ENCODE results near the gene C1QL1. TPM values are rescaled to one million over a fixed set of nuclear protein-coding genes. Genes with fewer than 3 reads are reported as not detected.

The C1QL1 gene
- total RNA-seq, 1 experiment from 2014 or later = 1.3 TPM

- ChIA-PET POLR2A (ENCODE audit: unreplicated experiment) (no interaction called here), CTCF (interaction anchor here (0.7 kb wide), 1 partner anchor 23 kb away, joined by 15 read pairs; no protein-coding TSS in a partner anchor)
- H3K9me3 ChIP-seq (ENCODE audit: insufficient read depth, low read depth) = no peaks in the 10 kb centered on the region
- no peaks in the 10 kb centered on the region for H4K20me1 ChIP-seq (ENCODE audit: insufficient read depth)
- H3K9me2 ChIP-seq (ENCODE audit: insufficient read depth) = no peaks in the 10 kb centered on the region
- H3K79me2 ChIP-seq (ENCODE audit: low read depth) = no peaks in the 10 kb centered on the region
- no peak overlapping the region for H3K27ac ChIP-seq
- BruUV-seq (replicated peaks) = no TSS peak
- intact Hi-C loops (cut with micrococcal nuclease; ENCODE audit: unreplicated experiment) = no loop called here
- H3K4me2 ChIP-seq = no peak overlapping the region
- H3K4me1 ChIP-seq (replicated peaks; ENCODE audit: insufficient read depth) = peaks cover 11% of the 10 kb centered on the region; the same call in 1 of the 2 replicates
- no peak for DNase-seq
- H2AFZ ChIP-seq = no peak overlapping the region
- H3K36me3 ChIP-seq (ENCODE audit: low read depth) = no peaks in the 10 kb centered on the region
- TF ChIP-seq CTCF (conservative IDR thresholded peaks at IDR 0.05) = no peak
- H3K4me3 ChIP-seq = no peak overlapping the region
- H3F3A ChIP-seq (ENCODE audit: insufficient read depth, low read depth) = peaks cover 6% of the 10 kb centered on the region; the same call in 1 of the 2 replicates
- peaks cover 4% of the 10 kb centered on the region; the same call in 1 of the 2 replicates for H3K27me3 ChIP-seq (ENCODE audit: insufficient read depth, low read depth)
Measured at GRCh38 chr17:44959821-44960531, 8.1 kb downstream of the C1QL1 start.

GRCh38 chr17:44956998-44957981, 10.8 kb downstream of the C1QL1 start:
- CTCF ChIA-PET = no interaction called here
- no peaks in the 10 kb centered on the region for H3K9me2 ChIP-seq (ENCODE audit: insufficient read depth)
- intact Hi-C loops (cut with micrococcal nuclease; ENCODE audit: unreplicated experiment) = no loop called here
- H3K27ac ChIP-seq = no peak overlapping the region
- no peak overlapping the region for H2AFZ ChIP-seq
- peaks cover 6% of the 10 kb centered on the region; the same call in 1 of the 2 replicates for H3F3A ChIP-seq (ENCODE audit: insufficient read depth, low read depth)
- H3K79me2 ChIP-seq (ENCODE audit: low read depth) = no peaks in the 10 kb centered on the region
- peaks cover 11% of the 10 kb centered on the region; the same call in 1 of the 2 replicates for H3K4me1 ChIP-seq (replicated peaks; ENCODE audit: insufficient read depth)
- H3K9me3 ChIP-seq (ENCODE audit: insufficient read depth, low read depth) = no peaks in the 10 kb centered on the region
- POLR2A ChIA-PET (ENCODE audit: unreplicated experiment) = no interaction called here
- H3K4me2 ChIP-seq = no peak overlapping the region
- no TSS peak for BruUV-seq (replicated peaks)
- DNase-seq = no peak
- TF ChIP-seq EZH2 (IDR thresholded peaks at IDR 0.05; ENCODE audit: low read depth) (no peak), CTCF (conservative IDR thresholded peaks at IDR 0.05) (no peak)
- H3K27me3 ChIP-seq (ENCODE audit: insufficient read depth, low read depth) = peaks cover 4% of the 10 kb centered on the region; the same call in 1 of the 2 replicates
- no peak overlapping the region for H3K4me3 ChIP-seq
- H3K36me3 ChIP-seq (ENCODE audit: low read depth) = no peaks in the 10 kb centered on the region
- no peaks in the 10 kb centered on the region for H4K20me1 ChIP-seq (ENCODE audit: insufficient read depth)

GRCh38 chr17:44955674-44956425, 12.3 kb downstream of the C1QL1 start:
- Histone ChIP-seq H3K4me2 (no peak overlapping the region), H3K36me3 (ENCODE audit: low read depth) (no peaks in the 10 kb centered on the region), H3K27ac (no peak overlapping the region), H3K9me2 (ENCODE audit: insufficient read depth) (no peaks in the 10 kb centered on the region), H2AFZ (no peak overlapping the region), H3K79me2 (ENCODE audit: low read depth) (no peaks in the 10 kb centered on the region), H3K9me3 (ENCODE audit: insufficient read depth, low read depth) (no peaks in the 10 kb centered on the region), H3K4me3 (no peak overlapping the region), H4K20me1 (ENCODE audit: insufficient read depth) (no peaks in the 10 kb centered on the region), H3K27me3 (ENCODE audit: insufficient read depth, low read depth) (peaks cover 4% of the 10 kb centered on the region; the same call in 1 of the 2 replicates), H3F3A (ENCODE audit: insufficient read depth, low read depth) (peaks cover under 1% of the 10 kb centered on the region; the same call in 1 of the 2 replicates), H3K4me1 (replicated peaks; ENCODE audit: insufficient read depth) (peaks cover 8% of the 10 kb centered on the region; the same call in 1 of the 2 replicates)
- intact Hi-C loops (cut with micrococcal nuclease; ENCODE audit: unreplicated experiment) = no loop called here
- no peak for DNase-seq
- TF ChIP-seq CTCF (conservative IDR thresholded peaks at IDR 0.05) (no peak), EZH2 (IDR thresholded peaks at IDR 0.05; ENCODE audit: low read depth) (no peak)
- no TSS peak for BruUV-seq (replicated peaks)
- ChIA-PET CTCF (no interaction called here), POLR2A (ENCODE audit: unreplicated experiment) (no interaction called here)

All from PC-9 (cell line).